ENCODE data around the gene PCNX1. TPM values are rescaled to one million over a fixed set of nuclear protein-coding genes. Genes with fewer than 3 reads are reported as not detected.

PCNX1 gene
- total RNA-seq, 1 experiment from 2014 or later = 48.0 TPM

DNA sequence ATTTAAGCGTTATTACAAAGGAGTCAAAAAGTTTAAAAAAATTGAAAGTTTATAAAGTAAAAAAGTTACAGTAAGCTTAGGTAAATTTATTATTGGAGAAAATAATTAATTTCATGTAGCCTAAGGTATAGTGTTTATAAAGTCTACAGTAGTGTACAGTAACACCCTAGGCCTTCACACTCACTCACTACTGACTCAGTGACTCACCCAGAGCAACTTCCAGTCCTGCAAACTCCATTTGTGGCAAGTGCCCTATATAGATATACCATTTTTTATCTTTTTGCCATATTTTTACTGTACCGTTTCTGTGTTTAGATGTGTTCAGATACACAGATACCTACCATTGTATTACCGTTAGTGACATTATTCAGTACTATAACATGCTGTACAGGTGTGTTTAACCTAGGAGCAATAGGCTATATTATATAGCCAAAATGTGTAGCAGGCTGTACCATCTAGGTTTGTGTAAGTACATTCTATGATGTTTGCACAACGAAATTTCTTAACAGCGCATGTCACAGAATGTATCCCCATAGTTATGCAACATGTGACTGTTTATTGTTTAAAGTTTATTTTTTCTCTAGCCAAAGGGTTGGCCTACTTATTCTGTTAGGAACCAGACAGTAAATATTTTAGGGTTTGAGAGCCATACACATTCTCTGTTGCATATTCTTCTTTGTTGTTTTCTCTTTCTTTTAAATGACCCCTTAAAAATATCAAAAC is 155.5 kb downstream of the PCNX1 start:
- Histone ChIP-seq H3K79me2 (ENCODE audit: insufficient read depth, low read length) (no peaks in the 10 kb centered on the region), H3K27me3 (ENCODE audit: insufficient read depth, low read length) (no peaks in the 10 kb centered on the region), H4K8ac (replicated peaks; ENCODE audit: insufficient read length, low read depth, low read length) (no peak overlapping the region), H3K9me3 (ENCODE audit: control insufficient read depth, low read depth, low read length) (no peaks in the 10 kb centered on the region), H2BK12ac (ENCODE audit: insufficient read length, low read depth, low read length) (no peak overlapping the region), H3K4me2 (ENCODE audit: insufficient read depth, insufficient read length, low read length) (no peak overlapping the region), H4K91ac (ENCODE audit: insufficient read length, low read depth, low read length) (no peak overlapping the region), H4K20me1 (ENCODE audit: control insufficient read depth, insufficient read depth, insufficient read length) (no peaks in the 10 kb centered on the region), H2AK5ac (ENCODE audit: insufficient read length, low read length) (no peak overlapping the region), H3T11ph (ENCODE audit: low read length) (no peak overlapping the region), H3K4ac (ENCODE audit: low read depth, low read length) (no peak overlapping the region), H2BK5ac (ENCODE audit: insufficient read length, low read length) (no peak overlapping the region), H2BK120ac (ENCODE audit: low read depth, low read length, poor library complexity, severe bottlenecking) (no peak overlapping the region), H3K4me1 (ENCODE audit: insufficient read depth, low read length) (no peaks in the 10 kb centered on the region), H2BK15ac (ENCODE audit: low read depth, low read length) (no peak overlapping the region), H4K5ac (ENCODE audit: insufficient read length, low read depth, low read length) (no peak overlapping the region), H2AFZ (ENCODE audit: low read length) (no peak overlapping the region), H2BK20ac (ENCODE audit: low read depth, low read length, poor library complexity, severe bottlenecking) (no peak overlapping the region), H3K27ac (ENCODE audit: insufficient read length, low read depth, low read length) (no peak overlapping the region), H3K14ac (ENCODE audit: insufficient read depth, low read length) (no peak overlapping the region), H3K9ac (ENCODE audit: extremely low read depth, insufficient read length, low read length) (no peak overlapping the region), H3K23me2 (ENCODE audit: insufficient read length, low read depth, low read length, poor library complexity, severe bottlenecking) (no peaks in the 10 kb centered on the region), H3K23ac (ENCODE audit: insufficient read length, low read depth, low read length) (no peak overlapping the region), H3K18ac (ENCODE audit: insufficient read length, low read depth, low read length) (no peak overlapping the region), H3K56ac (ENCODE audit: insufficient read length, low read depth, low read length) (no peak overlapping the region), H3K79me1 (ENCODE audit: insufficient read depth, low read depth, low read length, poor library complexity, severe bottlenecking) (no peaks in the 10 kb centered on the region)
- DNase-seq = no peak
- Mint-ChIP-seq H3K27me3 (ENCODE audit: low read depth) (no peaks in the 10 kb centered on the region), H3K27ac (no peak overlapping the region), H3K4me1 (no peaks in the 10 kb centered on the region), H3K4me3 (no peak overlapping the region), H3K9me3 (peaks cover 5 to 10% of the 10 kb centered on the region in 2 experiments; a peak in 3 of 5 replicates), H3K36me3 (ENCODE audit: insufficient read depth in 1 of 3, low read depth in 3 of 3) (peaks cover 61 to 79% (median 74%) of the 10 kb centered on the region in 3 experiments)
- WGBS (ENCODE audit: extremely low coverage, insufficient read length, low lambda C conversion rate) = 100% methylated on average over 1 of the region's 5 CpGs
- TF ChIP-seq, protein P1, sequence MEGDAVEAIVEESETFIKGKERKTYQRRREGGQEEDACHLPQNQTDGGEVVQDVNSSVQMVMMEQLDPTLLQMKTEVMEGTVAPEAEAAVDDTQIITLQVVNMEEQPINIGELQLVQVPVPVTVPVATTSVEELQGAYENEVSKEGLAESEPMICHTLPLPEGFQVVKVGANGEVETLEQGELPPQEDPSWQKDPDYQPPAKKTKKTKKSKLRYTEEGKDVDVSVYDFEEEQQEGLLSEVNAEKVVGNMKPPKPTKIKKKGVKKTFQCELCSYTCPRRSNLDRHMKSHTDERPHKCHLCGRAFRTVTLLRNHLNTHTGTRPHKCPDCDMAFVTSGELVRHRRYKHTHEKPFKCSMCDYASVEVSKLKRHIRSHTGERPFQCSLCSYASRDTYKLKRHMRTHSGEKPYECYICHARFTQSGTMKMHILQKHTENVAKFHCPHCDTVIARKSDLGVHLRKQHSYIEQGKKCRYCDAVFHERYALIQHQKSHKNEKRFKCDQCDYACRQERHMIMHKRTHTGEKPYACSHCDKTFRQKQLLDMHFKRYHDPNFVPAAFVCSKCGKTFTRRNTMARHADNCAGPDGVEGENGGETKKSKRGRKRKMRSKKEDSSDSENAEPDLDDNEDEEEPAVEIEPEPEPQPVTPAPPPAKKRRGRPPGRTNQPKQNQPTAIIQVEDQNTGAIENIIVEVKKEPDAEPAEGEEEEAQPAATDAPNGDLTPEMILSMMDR (conservative IDR thresholded peaks at IDR 0.05) = no peak

Measured in H9 (cell line).